Gastrocnemius medialis (tissue), 4 donors: ENCODE measurements around the gene ALX4. TPM values are rescaled to one million over a fixed set of nuclear protein-coding genes. Genes with fewer than 3 reads are reported as not detected.

Experiments used
- ATAC-seq, 2 donors: fragments of 150-250 bp; one replicate each; pipeline ENCODE4 v1.9.1; 2016
- DNase-seq, 2 donors: peaks; one replicate each; pipeline ENCODE4 v3.0.0-alpha.2; 2019
- H3K27ac ChIP-seq, 4 donors: fragments of 200-600 bp; sonication (generic); 1 replicate in 1 of 4; 2 replicates in 3 of 4; pipeline ENCODE4 v1.5.1; 2016 to 2018; ENCODE audit warnings: mild to moderate bottlenecking in 2 of 4, moderate library complexity in 1 of 4
- H3K27me3 ChIP-seq, 3 donors: fragments of 200-600 bp; sonication (generic) in 2 of 3; 1 replicate in 1 of 3; 2 replicates in 2 of 3; pipeline versions ENCODE4 v1.5.1 to v1.6.0; 2016 to 2019; ENCODE audit warnings: mild to moderate bottlenecking in 1 of 3, moderate library complexity in 1 of 3
- H3K36me3 ChIP-seq, 2 donors: fragments of 200-600 bp; sonication (generic) in 1 of 2; one replicate each; pipeline ENCODE4 v1.5.1; 2017 to 2018
- H3K4me1 ChIP-seq, 2 donors: fragments of 200-600 bp; sonication (generic) in 1 of 2; one replicate each; pipeline ENCODE4 v1.5.1; 2016 to 2017; ENCODE audit warnings: mild to moderate bottlenecking in 2 of 2
- H3K4me3 ChIP-seq, 4 donors: fragments of 200-600 bp; sonication (generic) in 3 of 4; 1 replicate in 1 of 4; 2 replicates in 3 of 4; pipeline ENCODE4 v1.5.1; 2016 to 2019; ENCODE audit warnings: mild to moderate bottlenecking in 2 of 4
- H3K9me3 ChIP-seq, 3 donors: fragments of 200-600 bp; sonication (generic) in 2 of 3; 1 replicate in 1 of 3; 2 replicates in 2 of 3; pipeline ENCODE4 v1.5.1; 2016 to 2019
- CTCF ChIP-seq, 5 experiments: fragments of 450-650 bp in 3 of 5; fragments of 200-600 bp in 2 of 5; sonication (generic) in 2 of 5; IDR thresholded peaks in 4 of 5; conservative IDR thresholded peaks in 1 of 5; 1 replicate in 4 of 5; 2 replicates in 1 of 5; pipeline ENCODE4 v1.5.1; 2016 to 2019; ENCODE audit warnings: antibody characterized with exemption in 5 of 5, mild to moderate bottlenecking in 3 of 5, moderate library complexity in 3 of 5
- POLR2A ChIP-seq, 2 donors: fragments of 450-650 bp; IDR thresholded peaks; one replicate each; pipeline ENCODE4 v1.6.1; 2017; ENCODE audit warnings: antibody characterized with exemption in 2 of 2, mild to moderate bottlenecking in 2 of 2, moderate library complexity in 2 of 2
- in situ Hi-C, 4 donors: fragments of 200-750 bp; cut with MboI; loops; one replicate each; pipeline versions ENCODE4 v1.15.0 to v1.8.0; 2017; ENCODE audit warnings: low sequenced_read_pairs in 4 of 4
- intact Hi-C: fragments of 100-400 bp; cut with DNase I; formaldehyde crosslinking; loops from one replicate; pipeline ENCODE4 v1.15.1; 2023; ENCODE audit warnings: low total_unique reads
- total RNA-seq, 4 donors: library from RNA; depleted of rRNA; stranded (reverse); fragments of >200 nt; gene quantifications; one replicate each; pipeline versions ENCODE4 v1.1.0 to v1.2.3, GENCODE V29; 2016

The ALX4 gene
- total RNA-seq, 4 donors from 2014 or later = 0.07 to 0.12 TPM; not detected in 2

GRCh38 chr11:44356351-44356750 lies 46.4 kb upstream of the ALX4 start:
- Histone ChIP-seq H3K36me3 (no peaks in the 10 kb centered on the region), H3K4me3 (no peak overlapping the region), H3K27ac (no peak overlapping the region), H3K27me3 (peaks cover 0 to 4% (median 2%) of the 10 kb centered on the region in 3 donors), H3K4me1 (no peaks in the 10 kb centered on the region), H3K9me3 (no peaks in the 10 kb centered on the region)
- in situ Hi-C loops (no loop called here), intact Hi-C loops (no loop called here)
- DNase-seq = no peak
- ATAC-seq = no peak
- no peak for TF ChIP-seq CTCF (IDR thresholded peaks at IDR 0.05 in 4 of 5, conservative IDR thresholded peaks at IDR 0.05 in 1 of 5)
- TF ChIP-seq POLR2A (IDR thresholded peaks at IDR 0.05) = no peak

GRCh38 chr11:44351898-44352498 lies 42.1 kb upstream of the ALX4 start:
- no peak for DNase-seq
- H3K36me3 ChIP-seq = no peaks in the 10 kb centered on the region
- no peak overlapping the region for H3K27ac ChIP-seq
- intact Hi-C loops (no loop called here), in situ Hi-C loops (no loop called here)
- no peak for ATAC-seq
- no peaks in the 10 kb centered on the region for H3K9me3 ChIP-seq
- no peaks in the 10 kb centered on the region for H3K4me1 ChIP-seq
- no peak overlapping the region for H3K4me3 ChIP-seq
- peaks cover 0 to 4% (median 0%) of the 10 kb centered on the region in 3 donors for H3K27me3 ChIP-seq
- TF ChIP-seq CTCF (IDR thresholded peaks at IDR 0.05 in 4 of 5, conservative IDR thresholded peaks at IDR 0.05 in 1 of 5) = no peak
- no peak for TF ChIP-seq POLR2A (IDR thresholded peaks at IDR 0.05)

- intact Hi-C loops = no loop called here
- ATAC-seq (no peak), DNase-seq (no peak)
- in situ Hi-C loops = no loop called here
- TF ChIP-seq CTCF (IDR thresholded peaks at IDR 0.05 in 4 of 5, conservative IDR thresholded peaks at IDR 0.05 in 1 of 5) = no peak
- TF ChIP-seq POLR2A (IDR thresholded peaks at IDR 0.05) = no peak
- Histone ChIP-seq H3K4me3 (no peak overlapping the region), H3K36me3 (no peaks in the 10 kb centered on the region), H3K9me3 (no peaks in the 10 kb centered on the region), H3K27ac (no peak overlapping the region), H3K4me1 (no peaks in the 10 kb centered on the region), H3K27me3 (peaks cover 0 to 4% (median 0%) of the 10 kb centered on the region in 3 donors)
Observed at GRCh38 chr11:44351006-44351660, 41.2 kb upstream of the ALX4 start.

DNA sequence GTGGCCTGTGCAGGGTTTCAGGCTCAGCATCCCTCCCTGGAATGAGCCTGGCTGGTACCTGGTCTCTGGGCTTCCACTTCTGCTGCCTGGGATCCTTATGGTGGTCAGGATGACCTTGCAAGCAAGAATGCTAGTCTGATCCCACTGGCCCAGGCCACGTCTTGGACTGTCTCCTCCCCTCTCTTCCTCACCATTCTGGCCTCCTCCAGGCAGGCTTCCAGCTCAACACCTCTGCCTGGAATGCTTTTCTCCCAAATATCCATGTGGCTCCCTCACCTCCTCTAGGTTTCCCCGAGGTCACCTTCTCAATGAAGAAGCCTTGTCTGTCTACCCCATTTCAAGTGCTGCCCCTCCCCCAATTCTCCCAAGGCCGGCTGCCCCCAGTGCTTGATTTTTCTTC lies 39.4 kb upstream of the ALX4 start:
- Histone ChIP-seq H3K4me1 (no peaks in the 10 kb centered on the region), H3K36me3 (no peaks in the 10 kb centered on the region), H3K27me3 (peaks cover 0 to 4% (median 0%) of the 10 kb centered on the region in 3 donors), H3K4me3 (no peak overlapping the region), H3K27ac (no peak overlapping the region), H3K9me3 (no peaks in the 10 kb centered on the region)
- intact Hi-C loops (no loop called here), in situ Hi-C loops (no loop called here)
- no peak for TF ChIP-seq POLR2A (IDR thresholded peaks at IDR 0.05)
- no peak for TF ChIP-seq CTCF (IDR thresholded peaks at IDR 0.05 in 4 of 5, conservative IDR thresholded peaks at IDR 0.05 in 1 of 5)
- ATAC-seq = no peak
- no peak for DNase-seq
